Right lobe of liver (tissue), 6 donors: Measurements from ENCODE around the gene PLA2G3. TPM values are rescaled to one million over a fixed set of nuclear protein-coding genes. Genes with fewer than 3 reads are reported as not detected.

ENCODE experiments used
- ATAC-seq, 4 donors: fragments of 200-7000 bp; cut with Tn5 transposase; one replicate each; pipeline ENCODE4 v1.9.1; 2020; ENCODE audit warnings: mild to moderate bottlenecking in 4 of 4, moderate library complexity in 4 of 4
- DNase-seq, 3 donors: peaks; one replicate each; pipeline ENCODE4 v3.0.0-alpha.2; 2020
- H3K27ac ChIP-seq, 3 donors: fragments of 200-600 bp; one replicate each; pipeline ENCODE4 v1.8.0; 2022
- H3K27me3 ChIP-seq, 2 donors: fragments of 200-600 bp; one replicate each; pipeline ENCODE4 v1.8.0; 2022
- H3K36me3 ChIP-seq, 4 donors: fragments of 200-600 bp; sonication (generic) in 1 of 4; one replicate each; pipeline versions ENCODE4 v1.5.1 to v1.8.0; 2017 to 2022; ENCODE audit warnings: control low read depth in 1 of 4
- H3K4me1 ChIP-seq, 4 donors: fragments of 200-600 bp; sonication (generic) in 1 of 4; one replicate each; pipeline versions ENCODE4 v1.5.1 to v1.8.0; 2017 to 2022; ENCODE audit warnings: control low read depth in 1 of 4
- H3K4me3 ChIP-seq, 3 donors: fragments of 200-600 bp; one replicate each; pipeline ENCODE4 v1.8.0; 2022
- H3K9me3 ChIP-seq, 4 donors: fragments of 200-600 bp; sonication (generic) in 1 of 4; one replicate each; pipeline versions ENCODE4 v1.5.1 to v1.8.0; 2017 to 2022; ENCODE audit warnings: control low read depth in 1 of 4
- POLR2A ChIP-seq: fragments of 450-650 bp; IDR thresholded peaks from one replicate; pipeline ENCODE4 v1.6.1; 2017; ENCODE audit warnings: antibody characterized with exemption, mild to moderate bottlenecking
- WGBS: methylation state at CpG from one replicate; pipeline ENCODE4 v1.1.6; 2018; ENCODE audit warnings: low coverage, low lambda C conversion rate; ENCODE audit not compliant: insufficient coverage; ENCODE audit errors: missing lambda C conversion rate; 5-methylcytosine and 5-hydroxymethylcytosine counted together
- intact Hi-C, 2 donors: fragments of 100-400 bp; cut with DNase I; formaldehyde crosslinking; loops; one replicate each; pipeline versions ENCODE4 v1.11.2 to v1.14.1; 2022
- total RNA-seq, 6 experiments: library from RNA; depleted of rRNA in 2 of 6; stranded (reverse); fragments of >200 nt in 2 of 6; fragmentation: NEBNext Ultra II Directional in 3 of 6; extraction: Animal tissue kit (Norgen Biotek cat#: 25700) in 3 of 6; gene quantifications; one replicate each; pipeline versions ENCODE4 v1.1.0 to v1.2.4, GENCODE V29; 2016 to 2023
- TF ChIP-seq, protein P1 (sequence below), 4 donors: fragments of 200-600 bp in 3 of 4; fragments of 450-650 bp in 1 of 4; IDR thresholded peaks; one replicate each; pipeline versions ENCODE4 v1.5.1 to v1.8.0; 2016 to 2022; ENCODE audit warnings: antibody characterized with exemption in 4 of 4, mild to moderate bottlenecking in 2 of 4
- donor health status: DM: no; HTN: yes; CAD: no.
- donor health status: DM: no; HTN: no; CAD: no.
- donor health status: DM: no; HTN: no; CAD: no.
- donor health status: DM: no; HTN: yes; CAD: no.
- donor health status: DM: no; HTN: yes; CAD: no.

The PLA2G3 gene
- total RNA-seq, 6 experiments from 2014 or later, result not detected

- Histone ChIP-seq H3K4me1 (no peaks in the 10 kb centered on the region), H3K27me3 (no peaks in the 10 kb centered on the region), H3K27ac (no peak overlapping the region), H3K36me3 (no peaks in the 10 kb centered on the region), H3K4me3 (no peak overlapping the region), H3K9me3 (no peaks in the 10 kb centered on the region)
- ATAC-seq (no peak), DNase-seq (no peak)
- intact Hi-C loops, result loop anchor here in 1 of 2 donors (10.0 kb wide), 1 partner anchor 46 kb away; no protein-coding TSS in a partner anchor
- no peak for TF ChIP-seq POLR2A
- TF ChIP-seq, protein P1, sequence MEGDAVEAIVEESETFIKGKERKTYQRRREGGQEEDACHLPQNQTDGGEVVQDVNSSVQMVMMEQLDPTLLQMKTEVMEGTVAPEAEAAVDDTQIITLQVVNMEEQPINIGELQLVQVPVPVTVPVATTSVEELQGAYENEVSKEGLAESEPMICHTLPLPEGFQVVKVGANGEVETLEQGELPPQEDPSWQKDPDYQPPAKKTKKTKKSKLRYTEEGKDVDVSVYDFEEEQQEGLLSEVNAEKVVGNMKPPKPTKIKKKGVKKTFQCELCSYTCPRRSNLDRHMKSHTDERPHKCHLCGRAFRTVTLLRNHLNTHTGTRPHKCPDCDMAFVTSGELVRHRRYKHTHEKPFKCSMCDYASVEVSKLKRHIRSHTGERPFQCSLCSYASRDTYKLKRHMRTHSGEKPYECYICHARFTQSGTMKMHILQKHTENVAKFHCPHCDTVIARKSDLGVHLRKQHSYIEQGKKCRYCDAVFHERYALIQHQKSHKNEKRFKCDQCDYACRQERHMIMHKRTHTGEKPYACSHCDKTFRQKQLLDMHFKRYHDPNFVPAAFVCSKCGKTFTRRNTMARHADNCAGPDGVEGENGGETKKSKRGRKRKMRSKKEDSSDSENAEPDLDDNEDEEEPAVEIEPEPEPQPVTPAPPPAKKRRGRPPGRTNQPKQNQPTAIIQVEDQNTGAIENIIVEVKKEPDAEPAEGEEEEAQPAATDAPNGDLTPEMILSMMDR (IDR thresholded peaks at IDR 0.05), result no peak
- WGBS, result no CpG with 5 or more reads among the region's 5 CpGs
Measured at GRCh38 chr22:31140746-31141145, 438 bp upstream of the PLA2G3 start.

- whole genome bisulfite sequencing, result 38% methylated on average over 2 of the region's 3 CpGs
- Histone ChIP-seq H3K27ac (no peak overlapping the region), H3K4me1 (no peaks in the 10 kb centered on the region), H3K36me3 (no peaks in the 10 kb centered on the region), H3K4me3 (no peak overlapping the region), H3K27me3 (no peaks in the 10 kb centered on the region), H3K9me3 (no peaks in the 10 kb centered on the region)
- DNase-seq (no peak), ATAC-seq (no peak)
- intact Hi-C loops, result no loop called here
- TF ChIP-seq, protein P1 (IDR thresholded peaks at IDR 0.05), result no peak
- TF ChIP-seq POLR2A, result no peak
Measured at GRCh38 chr22:31139066-31139465, 1.2 kb downstream of the PLA2G3 start.

- Histone ChIP-seq H3K27ac (no peak overlapping the region), H3K9me3 (no peaks in the 10 kb centered on the region), H3K27me3 (no peaks in the 10 kb centered on the region), H3K36me3 (no peaks in the 10 kb centered on the region), H3K4me1 (no peaks in the 10 kb centered on the region), H3K4me3 (no peak overlapping the region)
- no peak for DNase-seq
- intact Hi-C loops, result no loop called here
- TF ChIP-seq, protein P1 (IDR thresholded peaks at IDR 0.05), result no peak
- TF ChIP-seq POLR2A, result no peak
- WGBS, result 80% methylated on average over 3 of the region's 10 CpGs
- ATAC-seq, result no peak
Measured at GRCh38 chr22:31138126-31138525, 2.2 kb downstream of the PLA2G3 start.

DNA sequence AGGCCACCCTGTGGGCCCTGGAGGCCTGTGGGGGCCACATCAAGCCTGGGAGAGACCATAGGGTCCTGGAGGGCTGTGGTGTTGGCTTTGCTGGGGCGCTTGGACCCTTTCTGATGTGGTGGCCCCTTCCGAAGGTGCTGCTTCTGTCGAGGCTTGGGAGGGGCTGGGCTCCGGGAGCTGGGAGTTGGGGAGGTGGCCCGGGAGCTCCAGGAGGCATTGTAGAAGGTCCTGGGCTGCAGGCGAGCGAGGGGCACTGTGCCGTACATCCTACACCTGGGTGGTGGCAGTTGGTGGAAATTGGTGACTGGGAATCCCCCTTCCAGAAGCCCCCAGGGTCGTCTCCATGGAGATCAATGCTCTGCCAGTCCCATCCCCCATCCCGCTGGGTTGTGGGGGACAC is 2.6 kb downstream of the PLA2G3 start:
- Histone ChIP-seq H3K27ac (no peak overlapping the region), H3K9me3 (no peaks in the 10 kb centered on the region), H3K27me3 (no peaks in the 10 kb centered on the region), H3K4me1 (no peaks in the 10 kb centered on the region), H3K4me3 (no peak overlapping the region), H3K36me3 (no peaks in the 10 kb centered on the region)
- intact Hi-C loops, result no loop called here
- WGBS, result no CpG with 5 or more reads among the region's 10 CpGs
- no peak for TF ChIP-seq POLR2A
- TF ChIP-seq, protein P1 (IDR thresholded peaks at IDR 0.05), result no peak
- ATAC-seq (no peak), DNase-seq (no peak)

- no peak for ATAC-seq
- Histone ChIP-seq H3K27me3 (no peaks in the 10 kb centered on the region), H3K36me3 (no peaks in the 10 kb centered on the region), H3K27ac (no peak overlapping the region), H3K4me3 (no peak overlapping the region), H3K4me1 (no peaks in the 10 kb centered on the region), H3K9me3 (no peaks in the 10 kb centered on the region)
- no peak for TF ChIP-seq POLR2A
- TF ChIP-seq, protein P1 (IDR thresholded peaks at IDR 0.05), result no peak
- DNase-seq, result no peak
- intact Hi-C loops, result no loop called here
- no CpG with 5 or more reads among the region's 16 CpGs for WGBS
Measured at GRCh38 chr22:31136711-31137110, 3.6 kb downstream of the PLA2G3 start.
